ENCODE measurements around the gene AIF1.

The AIF1 gene

GRCh38 chr6:31621320-31621939 lies 6.4 kb downstream of the AIF1 start:
- DNase-seq, result no peak

GRCh38 chr6:31621991-31622390 lies 7.0 kb downstream of the AIF1 start:
- no peak for DNase-seq

GRCh38 chr6:31622684-31623091 lies 7.7 kb downstream of the AIF1 start:
- no peak for DNase-seq

DNA sequence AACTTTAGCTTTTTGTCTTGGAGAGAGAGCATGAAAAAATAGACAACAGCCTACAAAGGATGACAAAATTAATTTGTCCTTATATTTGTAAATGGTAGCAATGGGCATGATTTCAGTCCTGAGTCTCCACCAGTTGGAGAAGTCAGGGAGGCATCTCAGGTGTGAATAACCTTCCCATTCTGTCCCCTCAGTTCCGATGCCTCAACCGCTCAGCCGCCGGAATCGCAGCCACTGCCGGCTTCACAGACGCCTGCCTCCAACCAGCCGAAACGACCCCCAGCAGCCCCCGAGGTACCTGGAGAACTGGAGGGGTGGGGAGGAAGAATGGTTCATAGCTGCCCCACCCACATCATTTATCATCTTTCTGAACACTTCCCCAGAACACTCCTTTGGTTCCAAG lies 9.0 kb downstream of the AIF1 start:
- no peak for DNase-seq

GRCh38 chr6:31626952-31627351 lies 11.9 kb downstream of the AIF1 start:
- no peak for DNase-seq

DNA sequence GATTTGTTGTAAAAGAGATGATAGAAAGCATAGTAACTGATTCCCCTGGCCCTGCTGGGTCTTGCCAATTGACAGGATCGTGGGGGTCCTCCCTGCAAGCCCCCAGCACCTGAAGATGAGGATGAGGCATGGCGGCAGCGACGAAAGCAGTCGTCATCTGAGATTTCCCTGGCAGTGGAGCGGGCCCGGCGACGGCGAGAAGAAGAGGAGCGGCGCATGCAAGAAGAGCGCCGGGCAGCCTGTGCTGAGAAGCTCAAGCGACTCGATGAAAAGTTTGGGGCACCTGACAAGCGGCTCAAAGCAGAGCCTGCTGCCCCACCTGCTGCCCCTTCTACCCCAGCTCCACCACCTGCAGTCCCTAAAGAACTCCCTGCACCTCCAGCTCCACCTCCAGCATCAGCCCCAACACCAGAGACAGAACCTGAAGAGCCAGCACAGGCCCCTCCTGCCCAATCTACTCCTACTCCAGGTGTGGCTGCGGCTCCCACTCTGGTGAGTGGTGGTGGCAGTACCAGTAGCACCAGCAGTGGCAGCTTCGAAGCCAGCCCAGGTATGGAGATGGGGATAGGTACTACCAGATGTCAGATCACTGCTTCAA lies 12.8 kb downstream of the AIF1 start:
- DNase-seq, result no peak

DNA sequence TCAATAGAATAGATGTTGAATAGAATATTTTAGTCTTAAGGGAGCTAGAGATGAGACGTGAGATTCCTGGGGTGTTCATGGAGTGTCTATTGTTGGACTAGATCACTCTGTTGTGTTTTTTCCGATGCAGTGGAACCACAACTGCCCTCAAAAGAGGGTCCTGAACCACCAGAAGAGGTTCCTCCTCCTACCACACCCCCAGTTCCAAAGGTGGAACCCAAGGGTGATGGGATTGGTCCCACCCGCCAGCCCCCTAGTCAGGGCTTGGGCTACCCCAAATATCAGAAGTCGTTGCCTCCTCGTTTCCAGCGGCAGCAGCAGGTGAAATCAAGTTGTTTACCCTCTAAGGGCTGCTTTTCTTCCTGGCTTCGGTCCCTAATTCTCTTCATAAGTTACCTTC lies 14.0 kb downstream of the AIF1 start:
- no peak for DNase-seq

DNA sequence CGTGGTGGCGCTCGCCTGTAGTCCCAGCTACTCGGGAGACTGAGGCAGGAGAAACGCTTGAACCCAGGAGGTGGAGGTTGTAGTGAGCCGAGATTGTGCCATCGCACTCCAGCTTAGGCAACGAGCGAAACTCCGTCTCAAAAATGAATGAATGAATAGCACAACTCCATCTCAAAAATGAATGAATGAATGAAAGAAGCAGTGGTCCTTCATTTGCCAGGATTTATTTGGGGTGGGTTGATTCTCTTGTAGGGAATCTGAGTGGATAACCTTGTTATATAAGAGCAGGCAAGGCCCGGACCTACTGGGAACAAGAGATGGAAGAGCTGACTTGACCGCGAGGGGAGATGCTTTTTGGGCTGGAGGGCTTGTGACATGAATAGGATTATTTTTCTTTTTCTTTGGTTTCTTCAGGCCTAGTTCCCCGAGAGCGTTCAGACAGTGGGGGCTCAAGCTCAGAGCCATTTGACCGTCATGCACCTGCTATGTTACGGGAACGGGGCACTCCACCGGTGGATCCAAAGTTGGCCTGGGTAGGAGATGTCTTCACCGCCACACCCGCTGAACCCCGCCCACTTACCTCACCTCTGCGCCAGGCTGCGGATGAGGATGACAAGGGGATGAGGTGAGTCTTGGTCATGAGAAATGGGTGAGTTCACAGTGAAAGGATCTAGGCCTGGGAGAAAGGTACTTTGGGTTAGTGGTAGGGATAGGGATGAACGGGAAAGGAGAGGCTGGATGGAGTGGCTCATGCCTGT lies 15.3 kb downstream of the AIF1 start:
- DNase-seq, result no peak

GRCh38 chr6:31631209-31631608 lies 16.2 kb downstream of the AIF1 start:
- DNase-seq, result no peak

- DNase-seq, result no peak
Measured at GRCh38 chr6:31631681-31632278, 16.7 kb downstream of the AIF1 start.

DNA sequence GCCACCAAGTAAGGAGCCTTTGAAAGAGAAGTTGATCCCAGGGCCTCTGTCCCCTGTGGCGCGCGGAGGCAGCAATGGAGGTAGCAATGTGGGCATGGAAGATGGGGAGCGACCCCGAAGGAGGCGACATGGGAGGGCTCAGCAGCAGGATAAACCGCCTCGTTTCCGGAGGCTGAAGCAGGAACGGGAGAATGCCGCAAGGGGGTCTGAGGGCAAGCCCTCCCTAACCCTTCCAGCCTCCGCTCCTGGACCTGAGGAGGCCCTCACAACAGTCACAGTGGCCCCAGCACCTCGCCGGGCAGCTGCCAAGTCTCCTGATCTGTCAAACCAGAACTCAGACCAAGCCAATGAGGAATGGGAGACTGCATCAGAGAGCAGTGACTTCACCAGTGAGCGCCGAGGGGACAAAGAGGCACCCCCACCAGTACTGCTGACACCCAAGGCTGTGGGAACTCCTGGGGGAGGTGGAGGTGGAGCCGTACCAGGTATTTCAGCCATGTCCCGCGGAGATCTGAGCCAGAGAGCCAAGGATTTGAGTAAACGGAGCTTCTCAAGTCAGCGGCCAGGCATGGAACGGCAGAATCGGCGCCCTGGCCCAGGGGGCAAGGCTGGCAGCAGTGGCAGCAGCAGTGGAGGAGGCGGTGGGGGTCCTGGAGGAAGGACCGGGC lies 17.4 kb downstream of the AIF1 start:
- no peak for DNase-seq

GRCh38 chr6:31633447-31633846 lies 18.4 kb downstream of the AIF1 start:
- no peak for DNase-seq

GRCh38 chr6:31634131-31634530 lies 19.1 kb downstream of the AIF1 start:
- no peak for DNase-seq

- DNase-seq, result no peak
Measured at GRCh38 chr6:31634969-31635575, 20.0 kb downstream of the AIF1 start.

DNA sequence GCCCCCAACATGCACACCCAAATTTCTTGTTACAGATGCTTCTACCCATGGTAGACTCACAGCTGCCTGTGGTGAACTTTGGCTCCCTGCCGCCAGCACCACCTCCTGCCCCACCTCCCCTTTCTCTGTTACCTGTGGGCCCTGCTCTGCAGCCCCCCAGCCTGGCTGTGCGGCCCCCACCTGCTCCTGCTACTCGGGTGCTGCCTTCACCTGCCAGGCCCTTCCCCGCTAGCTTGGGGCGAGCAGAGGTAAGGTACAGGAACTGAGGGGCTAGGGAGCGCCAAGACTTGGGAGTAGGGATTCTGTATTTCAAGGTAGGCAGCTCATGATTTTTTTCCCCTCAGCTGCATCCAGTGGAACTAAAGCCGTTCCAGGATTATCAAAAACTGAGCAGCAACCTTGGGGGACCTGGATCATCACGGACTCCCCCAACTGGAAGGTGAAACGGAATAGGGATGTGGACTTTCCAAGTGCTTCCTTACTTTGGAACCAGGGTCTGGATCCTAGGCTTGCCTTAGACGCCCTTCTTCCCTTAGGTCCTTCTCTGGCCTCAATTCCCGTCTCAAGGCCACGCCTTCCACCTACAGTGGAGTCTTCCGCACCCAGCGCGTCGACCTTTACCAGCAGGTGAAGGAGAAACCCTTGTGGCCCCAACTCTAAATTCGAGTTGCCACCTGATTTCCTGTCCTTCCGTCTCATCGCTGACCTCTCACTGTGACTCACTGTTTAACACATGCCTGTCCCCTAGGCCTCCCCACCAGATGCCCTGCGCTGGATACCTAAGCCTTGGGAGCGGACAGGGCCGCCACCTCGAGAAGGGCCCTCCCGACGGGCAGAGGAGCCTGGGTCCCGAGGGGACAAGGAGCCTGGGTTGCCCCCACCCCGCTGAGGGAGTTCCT lies 21.9 kb downstream of the AIF1 start:
- DNase-seq, result no peak

- no peak for DNase-seq
Measured at GRCh38 chr6:31639043-31639442, 24.0 kb downstream of the AIF1 start.

DNA sequence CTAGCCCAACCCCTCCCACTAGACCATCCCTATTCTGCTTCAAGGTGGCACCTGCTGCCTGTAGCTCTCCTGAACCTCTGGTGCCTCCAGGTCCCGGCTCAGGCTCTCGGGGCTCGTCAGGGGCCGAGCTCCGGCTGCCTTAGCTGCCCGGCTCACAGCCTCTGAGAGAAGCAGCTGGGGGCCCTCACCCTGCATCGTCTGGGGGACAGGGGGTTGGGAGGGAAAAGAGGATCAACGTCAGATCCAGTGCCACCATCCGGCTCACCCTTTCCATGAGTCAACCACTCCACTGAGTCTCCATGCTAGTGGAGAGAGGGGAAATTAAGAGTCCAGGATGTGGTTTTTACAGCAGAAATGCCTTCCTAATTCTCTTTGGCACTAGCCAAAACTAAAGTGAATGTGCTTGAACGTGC lies 24.4 kb downstream of the AIF1 start:
- no peak for DNase-seq

DNA sequence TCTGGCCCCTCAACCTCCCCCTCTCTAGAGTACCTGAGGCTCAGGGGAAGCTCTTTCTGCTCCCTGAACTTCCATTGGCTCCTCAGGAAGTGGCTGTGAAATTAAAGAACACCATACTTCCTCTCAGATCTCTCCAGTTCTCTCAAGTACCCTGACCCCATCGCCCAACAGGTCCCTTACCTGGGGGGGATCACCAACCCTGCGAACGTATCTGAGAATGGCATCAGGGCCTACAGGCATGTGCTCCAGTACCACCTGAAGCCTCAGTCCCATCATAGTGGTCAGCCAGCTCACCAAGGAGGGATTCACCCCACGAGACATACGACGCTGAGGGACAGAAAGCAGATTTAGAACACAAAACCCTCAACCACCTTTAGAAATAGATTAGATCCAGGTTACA lies 25.6 kb downstream of the AIF1 start:
- no peak for DNase-seq

DNA sequence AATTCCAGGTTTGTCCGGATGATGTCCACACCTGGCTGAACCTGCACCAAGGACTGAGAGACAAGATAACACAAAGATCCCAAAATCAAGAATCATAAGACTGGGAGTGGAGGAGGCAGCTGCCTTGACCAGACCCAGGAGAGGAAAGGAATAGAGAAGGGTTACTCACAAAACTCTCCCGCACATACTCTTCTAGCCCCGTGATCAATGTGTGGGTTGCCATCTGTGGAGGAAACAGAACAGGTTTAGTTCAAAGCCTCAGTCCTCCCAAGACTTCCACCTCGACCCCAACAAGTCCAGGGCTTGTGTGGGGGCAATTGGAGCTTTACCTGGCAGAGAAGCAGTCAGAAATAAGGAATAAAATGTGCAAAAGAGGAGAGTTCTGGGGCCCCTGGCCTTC lies 26.3 kb downstream of the AIF1 start:
- DNase-seq, result no peak

- DNase-seq, result no peak
Measured at GRCh38 chr6:31642798-31643570, 27.9 kb downstream of the AIF1 start.

DNA sequence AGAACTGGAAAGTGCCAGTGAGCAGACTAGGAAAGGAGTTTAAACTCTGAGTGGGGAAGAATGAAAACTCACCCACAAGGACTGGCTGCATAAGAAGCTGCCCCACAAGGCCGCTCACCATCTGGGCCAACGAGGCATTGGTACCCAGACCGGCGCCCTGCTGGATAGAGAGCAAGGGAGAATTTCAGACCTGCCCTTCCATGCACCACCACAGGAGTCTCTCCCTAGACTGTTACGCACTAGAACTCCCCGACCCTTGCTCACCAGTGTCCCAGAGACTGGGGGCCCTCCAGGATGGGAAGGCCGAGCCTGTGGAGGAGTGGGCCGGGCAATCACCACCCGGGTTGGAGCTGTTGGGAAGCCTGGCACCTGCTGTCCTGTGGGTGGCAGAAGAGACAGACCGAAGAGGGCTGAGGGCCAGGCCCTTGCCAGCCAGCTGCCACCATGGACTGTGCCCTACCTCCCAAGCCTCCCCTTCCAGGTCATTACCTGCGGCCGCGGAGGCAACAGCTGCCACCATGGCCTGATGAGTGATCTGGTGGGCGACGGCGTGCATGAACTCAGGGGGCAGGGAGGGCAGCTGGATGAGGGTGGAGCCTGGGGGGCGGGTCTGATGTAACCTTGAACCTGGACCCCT lies 28.9 kb downstream of the AIF1 start:
- DNase-seq, result no peak
